ENCODE data around the gene SYT1. TPM values are rescaled to one million over a fixed set of nuclear protein-coding genes. Genes with fewer than 3 reads are reported as not detected.

Gene SYT1
- total RNA-seq, 1 experiment from 2014 or later = 80.9 TPM

GRCh38 chr12:79486154-79486553 is 621.6 kb downstream of the SYT1 start:
- no TSS peak for BruUV-seq (replicated peaks)
- no peak for DNase-seq (ENCODE audit: low spot score)
- Histone ChIP-seq H3K36me3 (ENCODE audit: insufficient read depth, low read length, poor library complexity, severe bottlenecking) (no peaks in the 10 kb centered on the region), H3K4me3 (ENCODE audit: low read depth, low read length, poor library complexity, severe bottlenecking) (no peak overlapping the region), H3K27ac (ENCODE audit: low read depth, low read length, poor library complexity, severe bottlenecking) (no peak overlapping the region), H3K9me3 (ENCODE audit: low read depth, low read length, poor library complexity, severe bottlenecking) (no peaks in the 10 kb centered on the region), H3K4me1 (ENCODE audit: insufficient read depth, low read length, poor library complexity, severe bottlenecking) (no peaks in the 10 kb centered on the region), H3K27me3 (replicated peaks; ENCODE audit: insufficient read depth, low read depth, low read length, poor library complexity) (no peaks in the 10 kb centered on the region)
- TF ChIP-seq CTCF (conservative IDR thresholded peaks at IDR 0.05; ENCODE audit: low read depth, low read length) = no peak
- no peak for TF ChIP-seq EZH2 (IDR thresholded peaks at IDR 0.05; ENCODE audit: borderline replicate concordance, low read depth, low read length, poor library complexity, severe bottlenecking)
- CTCF ChIA-PET = no interaction called here
- POLR2A ChIA-PET (ENCODE audit: low non-redundant PET) = no interaction called here
- intact Hi-C loops (cut with micrococcal nuclease; ENCODE audit: unreplicated experiment) = no loop called here

GRCh38 chr12:79487386-79488110 is 623.0 kb downstream of the SYT1 start:
- ChIA-PET CTCF (interaction anchor here (0.6 to 0.7 kb wide), 3 partner anchors 68 to 500 kb away, joined by 3 to 7 read pairs (median 4); no protein-coding TSS in a partner anchor), POLR2A (ENCODE audit: low non-redundant PET) (no interaction called here)
- Histone ChIP-seq H3K9me3 (ENCODE audit: low read depth, low read length, poor library complexity, severe bottlenecking) (no peaks in the 10 kb centered on the region), H3K4me1 (ENCODE audit: insufficient read depth, low read length, poor library complexity, severe bottlenecking) (no peaks in the 10 kb centered on the region), H3K4me3 (ENCODE audit: low read depth, low read length, poor library complexity, severe bottlenecking) (no peak overlapping the region), H3K27ac (ENCODE audit: low read depth, low read length, poor library complexity, severe bottlenecking) (no peak overlapping the region), H3K27me3 (replicated peaks; ENCODE audit: insufficient read depth, low read depth, low read length, poor library complexity) (no peaks in the 10 kb centered on the region), H3K36me3 (ENCODE audit: insufficient read depth, low read length, poor library complexity, severe bottlenecking) (no peaks in the 10 kb centered on the region)
- TF ChIP-seq EZH2 (IDR thresholded peaks at IDR 0.05; ENCODE audit: borderline replicate concordance, low read depth, low read length, poor library complexity, severe bottlenecking) (no peak), CTCF (conservative IDR thresholded peaks at IDR 0.05; ENCODE audit: low read depth, low read length) (no peak)
- DNase-seq (ENCODE audit: low spot score) = no peak
- no TSS peak for BruUV-seq (replicated peaks)
- intact Hi-C loops (cut with micrococcal nuclease; ENCODE audit: unreplicated experiment) = no loop called here

Small RNA genes within 50 kb of the gene (microRNA-seq; reads per million reads assigned to microRNA genes)
- gene MIR1252 = 17.5 reads per million, percentile 41 among the genes with 10 or more reads in this experiment

Measured in A673 (cell line).